Measurements from ENCODE around the gene CPHXL2. TPM values are rescaled to one million over a fixed set of nuclear protein-coding genes. Genes with fewer than 3 reads are reported as not detected.

Gene CPHXL2
- total and polyA plus RNA-seq, 5 donors from 2014 or later = not detected

DNA sequence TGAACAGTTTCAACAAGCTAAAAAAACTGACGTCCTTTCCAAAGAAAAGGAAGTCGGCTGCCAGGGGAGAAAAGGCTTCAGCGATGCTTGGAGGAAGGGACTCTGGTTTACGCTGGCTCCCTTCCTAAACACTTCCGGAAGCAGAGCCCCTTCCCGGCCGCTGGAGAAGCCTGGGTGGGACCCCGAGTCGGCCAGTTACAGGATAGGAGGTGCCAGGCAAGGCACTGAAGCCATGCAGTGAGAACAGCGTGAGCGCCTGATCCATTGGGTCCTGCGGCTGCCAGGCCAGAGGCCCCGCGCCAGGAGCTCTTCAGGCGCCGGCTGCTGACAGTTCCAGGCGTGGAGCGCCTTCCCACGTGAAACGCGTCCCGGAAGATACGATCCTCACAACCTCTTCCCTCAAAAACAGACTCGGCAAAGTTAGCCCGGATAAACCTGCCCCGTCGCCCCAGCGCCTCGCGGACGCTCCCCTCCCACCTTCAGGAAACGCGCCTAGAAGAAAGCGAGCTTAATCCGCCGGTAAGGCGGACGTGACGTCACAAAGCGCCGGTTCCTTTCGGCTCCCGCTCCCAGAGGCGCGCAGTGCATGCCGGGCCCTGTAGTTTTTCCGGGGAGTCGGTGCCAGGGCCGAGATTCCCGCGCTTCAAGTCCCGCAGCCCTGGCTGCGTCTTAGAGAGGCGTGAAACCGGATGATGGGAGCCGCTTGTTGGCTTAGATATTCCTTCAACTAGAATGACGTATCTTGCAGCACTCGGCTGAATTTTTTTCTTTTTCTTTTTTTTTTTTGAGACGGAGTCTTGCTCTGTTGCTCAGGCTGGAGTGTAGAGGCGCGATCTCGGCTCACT lies 53.8 kb downstream of the CPHXL2 start, which contains the start of gene ADAT1:
ADAT1 (minus strand) TSS at position 521 of the 845 bp plus-strand sequence. CDS start 2,482 bp downstream, outside the sequence.
- Mint-ChIP-seq H3K36me3 (peaks cover 47% of the 10 kb centered on the region), H3K4me1 (peaks cover 27 to 70% (median 46%) of the 10 kb centered on the region in 4 donors), H3K9me3 (no peaks in the 10 kb centered on the region), H3K27me3 (peaks cover 5% of the 10 kb centered on the region), H3K4me3 (peak within 1 kb of the TSS; percentile 93 to 99 (median 98)), H3K27ac (peak within 1 kb of the TSS; percentile 94 to 99 (median 98))
- H3K27ac ChIP-seq (ENCODE audit: insufficient read depth, low read length, poor library complexity, severe bottlenecking) = peak within 1 kb of the TSS; percentile 93
- peak; percentile 97 to 98 for ATAC-seq (ENCODE audit: low read depth in 2 of 2)
- H3K4me1 ChIP-seq (ENCODE audit: control insufficient read depth, insufficient read depth, low read length, poor library complexity, severe bottlenecking) = peaks cover 35% of the 10 kb centered on the region
- H3K4me3 ChIP-seq (ENCODE audit: low read depth, low read length) = peak within 1 kb of the TSS; percentile 95
- H3K36me3 ChIP-seq (ENCODE audit: control insufficient read depth, insufficient read depth, low read length) = peaks cover 32% of the 10 kb centered on the region
- peak; percentile 97 to 99 (median 99) for DNase-seq
- no peaks in the 10 kb centered on the region for H3K9me3 ChIP-seq (ENCODE audit: control insufficient read depth in 2 of 2, low read length in 2 of 2)
- H3K27me3 ChIP-seq (ENCODE audit: control insufficient read depth, insufficient read depth, low read length) = no peaks in the 10 kb centered on the region

DNA sequence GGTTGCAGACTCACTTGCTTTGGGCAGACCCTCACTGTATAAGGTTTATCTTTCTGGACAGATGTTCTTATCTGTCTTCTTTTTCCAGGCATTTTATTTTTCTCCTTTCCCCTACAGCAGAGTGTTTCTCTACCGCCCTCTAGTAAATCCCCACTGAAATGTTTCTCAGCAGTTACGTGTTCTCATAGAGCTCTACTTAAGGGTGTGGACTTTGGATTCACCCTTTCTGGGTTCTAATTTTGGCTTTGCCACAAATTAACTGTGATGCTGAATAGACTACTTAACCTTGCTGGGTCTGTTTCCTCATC lies 55.7 kb downstream of the CPHXL2 start:
- peaks cover 19 to 66% (median 45%) of the 10 kb centered on the region in 4 donors for H3K4me1 Mint-ChIP-seq
- no peaks in the 10 kb centered on the region for H3K9me3 Mint-ChIP-seq
- peak overlapping the region; percentile 9 to 99 (median 75) for H3K27ac Mint-ChIP-seq
- peaks cover 5% of the 10 kb centered on the region for H3K27me3 Mint-ChIP-seq
- peak in 1 of 3 donors; percentile 46 for DNase-seq
- Histone ChIP-seq H3K4me1 (ENCODE audit: control insufficient read depth, insufficient read depth, low read length, poor library complexity, severe bottlenecking) (peaks cover 36% of the 10 kb centered on the region), H3K9me3 (ENCODE audit: control insufficient read depth in 2 of 2, low read length in 2 of 2) (no peaks in the 10 kb centered on the region), H3K36me3 (ENCODE audit: control insufficient read depth, insufficient read depth, low read length) (peaks cover 29% of the 10 kb centered on the region), H3K27me3 (ENCODE audit: control insufficient read depth, insufficient read depth, low read length) (no peaks in the 10 kb centered on the region), H3K27ac (ENCODE audit: insufficient read depth, low read length, poor library complexity, severe bottlenecking) (peak overlapping the region; percentile 47), H3K4me3 (ENCODE audit: low read depth, low read length) (peak overlapping the region; percentile 48)
- ATAC-seq (ENCODE audit: low read depth in 2 of 2) = no peak
- H3K4me3 Mint-ChIP-seq = peak overlapping the region; percentile 90 to 99 (median 96)
- peaks cover 39% of the 10 kb centered on the region for H3K36me3 Mint-ChIP-seq

- H3K9me3 Mint-ChIP-seq = no peaks in the 10 kb centered on the region
- H3K4me3 ChIP-seq (ENCODE audit: low read depth, low read length) = peak overlapping the region; percentile 48
- H3K27ac ChIP-seq (ENCODE audit: insufficient read depth, low read length, poor library complexity, severe bottlenecking) = peak overlapping the region; percentile 47
- H3K4me1 Mint-ChIP-seq = peaks cover 17 to 66% (median 48%) of the 10 kb centered on the region in 4 donors
- peaks cover 41% of the 10 kb centered on the region for H3K4me1 ChIP-seq (ENCODE audit: control insufficient read depth, insufficient read depth, low read length, poor library complexity, severe bottlenecking)
- H3K4me3 Mint-ChIP-seq = peak overlapping the region; percentile 90 to 99 (median 96)
- H3K36me3 Mint-ChIP-seq = peaks cover 36% of the 10 kb centered on the region
- no peak for ATAC-seq (ENCODE audit: low read depth in 2 of 2)
- H3K27me3 ChIP-seq (ENCODE audit: control insufficient read depth, insufficient read depth, low read length) = no peaks in the 10 kb centered on the region
- peaks cover 25% of the 10 kb centered on the region for H3K36me3 ChIP-seq (ENCODE audit: control insufficient read depth, insufficient read depth, low read length)
- no peaks in the 10 kb centered on the region for H3K9me3 ChIP-seq (ENCODE audit: control insufficient read depth in 2 of 2, low read length in 2 of 2)
- DNase-seq = no peak
- peaks cover 5% of the 10 kb centered on the region for H3K27me3 Mint-ChIP-seq
- peak overlapping the region; percentile 9 to 99 (median 75) for H3K27ac Mint-ChIP-seq
Observed at GRCh38 chr16:75620326-75621169, 56.3 kb downstream of the CPHXL2 start.

DNA sequence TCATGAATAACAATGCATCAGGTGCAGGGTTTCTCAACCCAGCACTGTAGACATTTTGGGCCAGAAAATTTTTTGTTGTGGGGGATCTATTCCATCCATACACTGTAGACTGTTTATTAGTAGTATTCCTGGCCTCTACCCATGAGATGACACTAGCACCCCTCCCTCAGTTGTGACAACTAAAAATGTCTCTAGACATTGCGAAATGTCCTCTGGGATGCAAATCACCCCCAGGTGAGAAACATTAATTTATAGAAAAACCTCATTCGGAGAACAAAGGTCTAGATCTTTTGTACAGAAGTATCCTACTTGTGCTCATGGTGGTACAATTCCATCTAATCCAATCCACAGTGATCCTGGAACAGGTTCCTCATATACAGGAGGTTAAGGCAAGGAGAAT lies 58.0 kb downstream of the CPHXL2 start:
- Mint-ChIP-seq H3K36me3 (peaks cover 40% of the 10 kb centered on the region), H3K4me1 (peaks cover 15 to 69% (median 48%) of the 10 kb centered on the region in 4 donors)

DNA sequence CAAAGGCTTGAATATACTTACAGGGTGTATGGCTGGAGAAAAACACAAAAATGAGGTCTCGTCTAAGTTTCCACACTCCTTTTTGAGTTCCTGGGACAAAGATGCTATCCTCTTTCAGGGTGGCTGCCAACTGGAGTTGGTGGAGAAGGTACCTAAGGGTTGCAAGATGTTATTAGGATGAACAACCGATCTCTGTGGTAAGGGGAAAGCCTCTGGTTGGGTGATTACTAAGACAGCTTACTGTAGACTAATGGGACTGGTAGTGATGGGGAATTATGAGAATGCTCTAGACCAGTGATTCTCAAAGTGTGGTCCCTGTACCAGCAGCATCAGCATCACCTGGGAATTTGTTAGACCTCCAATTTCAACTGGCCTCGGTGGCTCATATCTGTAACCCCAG lies 59.7 kb downstream of the CPHXL2 start:
- Histone ChIP-seq H3K4me3 (ENCODE audit: low read depth, low read length) (peak overlapping the region; percentile 63), H3K9me3 (ENCODE audit: control insufficient read depth in 2 of 2, low read length in 2 of 2) (no peaks in the 10 kb centered on the region), H3K27me3 (ENCODE audit: control insufficient read depth, insufficient read depth, low read length) (no peaks in the 10 kb centered on the region), H3K4me1 (ENCODE audit: control insufficient read depth, insufficient read depth, low read length, poor library complexity, severe bottlenecking) (peaks cover 42% of the 10 kb centered on the region), H3K27ac (ENCODE audit: insufficient read depth, low read length, poor library complexity, severe bottlenecking) (peak overlapping the region; percentile 77), H3K36me3 (ENCODE audit: control insufficient read depth, insufficient read depth, low read length) (peaks cover 46% of the 10 kb centered on the region)
- DNase-seq (no peak), ATAC-seq (ENCODE audit: low read depth in 2 of 2) (no peak)
- Mint-ChIP-seq H3K27me3 (no peaks in the 10 kb centered on the region), H3K4me1 (peaks cover 10 to 65% (median 45%) of the 10 kb centered on the region in 4 donors), H3K4me3 (peak overlapping the region; percentile 64 to 92 (median 73)), H3K27ac (peak overlapping the region; percentile 91 to 96 (median 96)), H3K36me3 (peaks cover 49% of the 10 kb centered on the region), H3K9me3 (no peaks in the 10 kb centered on the region)

More for the DNA sequence above, 58.0 kb downstream of the CPHXL2 start:
- Histone ChIP-seq H3K4me1 (ENCODE audit: control insufficient read depth, insufficient read depth, low read length, poor library complexity, severe bottlenecking) (peaks cover 48% of the 10 kb centered on the region), H3K36me3 (ENCODE audit: control insufficient read depth, insufficient read depth, low read length) (peaks cover 32% of the 10 kb centered on the region), H3K27me3 (ENCODE audit: control insufficient read depth, insufficient read depth, low read length) (no peaks in the 10 kb centered on the region), H3K4me3 (ENCODE audit: low read depth, low read length) (no peak overlapping the region), H3K9me3 (ENCODE audit: control insufficient read depth in 2 of 2, low read length in 2 of 2) (no peaks in the 10 kb centered on the region), H3K27ac (ENCODE audit: insufficient read depth, low read length, poor library complexity, severe bottlenecking) (no peak overlapping the region)
- Mint-ChIP-seq H3K27ac (peak overlapping the region; percentile 23 to 49 (median 33)), H3K9me3 (no peaks in the 10 kb centered on the region), H3K27me3 (peaks cover 5% of the 10 kb centered on the region), H3K4me3 (peak overlapping the region in 3 of 4 donors; percentile 5 to 60 (median 19))
- ATAC-seq (ENCODE audit: low read depth in 2 of 2) (no peak), DNase-seq (no peak)

DNA sequence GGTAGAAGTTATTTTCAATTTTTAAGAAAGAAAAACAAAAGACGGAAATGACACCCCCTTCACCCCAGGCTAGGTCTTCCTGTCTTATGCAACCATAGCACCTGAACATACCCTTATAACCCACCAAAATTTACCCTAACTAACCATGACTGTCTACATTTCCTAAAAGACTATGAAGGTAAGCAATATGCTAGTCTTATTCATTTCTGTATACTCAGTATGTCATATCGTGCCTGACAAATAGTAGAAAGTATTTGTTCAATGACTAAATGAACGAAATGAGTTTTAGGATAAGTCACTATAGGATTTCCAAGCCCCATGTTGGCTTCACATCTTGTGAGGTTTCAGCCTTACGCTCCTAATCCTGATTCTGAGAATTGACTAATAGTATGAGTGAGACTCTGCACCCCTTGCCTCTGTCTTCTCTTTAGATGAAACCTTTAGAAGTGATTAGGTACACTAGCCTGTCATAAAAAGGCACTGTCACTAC lies 60.2 kb downstream of the CPHXL2 start:
- peak overlapping the region; percentile 64 to 92 (median 73) for H3K4me3 Mint-ChIP-seq
- Histone ChIP-seq H3K27me3 (ENCODE audit: control insufficient read depth, insufficient read depth, low read length) (no peaks in the 10 kb centered on the region), H3K4me3 (ENCODE audit: low read depth, low read length) (peak overlapping the region; percentile 63), H3K4me1 (ENCODE audit: control insufficient read depth, insufficient read depth, low read length, poor library complexity, severe bottlenecking) (peaks cover 36% of the 10 kb centered on the region), H3K9me3 (ENCODE audit: control insufficient read depth in 2 of 2, low read length in 2 of 2) (no peaks in the 10 kb centered on the region), H3K27ac (ENCODE audit: insufficient read depth, low read length, poor library complexity, severe bottlenecking) (peak overlapping the region; percentile 77), H3K36me3 (ENCODE audit: control insufficient read depth, insufficient read depth, low read length) (peaks cover 49% of the 10 kb centered on the region)
- ATAC-seq (ENCODE audit: low read depth in 2 of 2) (peak; percentile 67 to 80), DNase-seq (peak in 2 of 3 donors; percentile 50 to 65)
- H3K27me3 Mint-ChIP-seq = no peaks in the 10 kb centered on the region
- H3K36me3 Mint-ChIP-seq = peaks cover 51% of the 10 kb centered on the region
- H3K27ac Mint-ChIP-seq = peak overlapping the region; percentile 91 to 96 (median 96)
- H3K9me3 Mint-ChIP-seq = no peaks in the 10 kb centered on the region
- peaks cover 10 to 60% (median 40%) of the 10 kb centered on the region in 4 donors for H3K4me1 Mint-ChIP-seq

GRCh38 chr16:75615619-75616018 lies 61.2 kb downstream of the CPHXL2 start:
- peaks cover 58% of the 10 kb centered on the region for H3K36me3 ChIP-seq (ENCODE audit: control insufficient read depth, insufficient read depth, low read length)
- peaks cover 27% of the 10 kb centered on the region for H3K4me1 ChIP-seq (ENCODE audit: control insufficient read depth, insufficient read depth, low read length, poor library complexity, severe bottlenecking)
- peak overlapping the region; percentile 77 for H3K27ac ChIP-seq (ENCODE audit: insufficient read depth, low read length, poor library complexity, severe bottlenecking)
- Mint-ChIP-seq H3K27ac (peak overlapping the region; percentile 91 to 96 (median 96)), H3K36me3 (peaks cover 44% of the 10 kb centered on the region), H3K4me3 (peak overlapping the region in 3 of 4 donors; percentile 47 to 76 (median 64)), H3K4me1 (peaks cover 5 to 51% (median 32%) of the 10 kb centered on the region in 4 donors), H3K27me3 (no peaks in the 10 kb centered on the region), H3K9me3 (no peaks in the 10 kb centered on the region)
- no peaks in the 10 kb centered on the region for H3K9me3 ChIP-seq (ENCODE audit: control insufficient read depth in 2 of 2, low read length in 2 of 2)
- H3K27me3 ChIP-seq (ENCODE audit: control insufficient read depth, insufficient read depth, low read length) = no peaks in the 10 kb centered on the region
- DNase-seq (no peak), ATAC-seq (ENCODE audit: low read depth in 2 of 2) (no peak)
- peak overlapping the region; percentile 55 for H3K4me3 ChIP-seq (ENCODE audit: low read depth, low read length)
